GM20000 (cell line): ENCODE data around the gene ADAMTS20.

ENCODE experiments used
- DNase-seq: peaks from one replicate; pipeline ENCODE4 v3.0.0; 2012; ENCODE audit warnings: low spot score
- CTCF ChIP-seq: IDR thresholded peaks from 2 replicates; pipeline ENCODE4 v1.5.1; 2012; ENCODE audit warnings: mild to moderate bottlenecking, control low read depth; ENCODE audit errors: extremely low read depth, missing control alignments

The ADAMTS20 gene

GRCh38 chr12:43316520-43316919, 235.5 kb downstream of the ADAMTS20 start:
- no peak for DNase-seq
- no peak for TF ChIP-seq CTCF

GRCh38 chr12:43315961-43316360, 236.0 kb downstream of the ADAMTS20 start:
- no peak for DNase-seq
- TF ChIP-seq CTCF, result no peak

- TF ChIP-seq CTCF, result no peak
- DNase-seq, result no peak
Observed at GRCh38 chr12:43312991-43313505, 239.0 kb downstream of the ADAMTS20 start.

- no peak for TF ChIP-seq CTCF
- no peak for DNase-seq
Observed at GRCh38 chr12:43310596-43310995, 241.4 kb downstream of the ADAMTS20 start.

- TF ChIP-seq CTCF, result no peak
- DNase-seq, result no peak
Observed at GRCh38 chr12:43309959-43310358, 242.0 kb downstream of the ADAMTS20 start.

GRCh38 chr12:43308776-43309175, 243.2 kb downstream of the ADAMTS20 start:
- DNase-seq, result no peak
- TF ChIP-seq CTCF, result no peak

- TF ChIP-seq CTCF, result no peak
Observed at GRCh38 chr12:43307126-43307525, 244.9 kb downstream of the ADAMTS20 start.

More at GRCh38 chr12:43307126-43307525, 244.9 kb downstream of the ADAMTS20 start:
- DNase-seq, result no peak
